ENCODE data around the gene PPIB. TPM values are rescaled to one million over a fixed set of nuclear protein-coding genes. Genes with fewer than 3 reads are reported as not detected.
A peak's percentile ranks its signal among the peaks of the same experiment; 100 is the strongest.

Gene PPIB
- polyA plus RNA-seq (2011; rRNA removed) (594 and 676 TPM in 2 replicates), polyA plus RNA-seq (2017; fragmentation: RNase III; extraction: RNeasy Plus Mini Kit Qiagen cat#74134 plus additional on column Dnase treatment) (745 to 807 TPM (median 792 TPM) in 3 replicates), polyA minus RNA-seq (2011; rRNA and poly(A)+ RNA removed) (271 and 314 TPM in 2 replicates)
- polyA plus RNA-seq (2012; cell fraction: cytosol; rRNA removed): 659 and 774 TPM in 2 replicates
- 436 and 458 TPM in 2 replicates for polyA plus RNA-seq (2012; cell fraction: nucleus; rRNA removed)

DNA sequence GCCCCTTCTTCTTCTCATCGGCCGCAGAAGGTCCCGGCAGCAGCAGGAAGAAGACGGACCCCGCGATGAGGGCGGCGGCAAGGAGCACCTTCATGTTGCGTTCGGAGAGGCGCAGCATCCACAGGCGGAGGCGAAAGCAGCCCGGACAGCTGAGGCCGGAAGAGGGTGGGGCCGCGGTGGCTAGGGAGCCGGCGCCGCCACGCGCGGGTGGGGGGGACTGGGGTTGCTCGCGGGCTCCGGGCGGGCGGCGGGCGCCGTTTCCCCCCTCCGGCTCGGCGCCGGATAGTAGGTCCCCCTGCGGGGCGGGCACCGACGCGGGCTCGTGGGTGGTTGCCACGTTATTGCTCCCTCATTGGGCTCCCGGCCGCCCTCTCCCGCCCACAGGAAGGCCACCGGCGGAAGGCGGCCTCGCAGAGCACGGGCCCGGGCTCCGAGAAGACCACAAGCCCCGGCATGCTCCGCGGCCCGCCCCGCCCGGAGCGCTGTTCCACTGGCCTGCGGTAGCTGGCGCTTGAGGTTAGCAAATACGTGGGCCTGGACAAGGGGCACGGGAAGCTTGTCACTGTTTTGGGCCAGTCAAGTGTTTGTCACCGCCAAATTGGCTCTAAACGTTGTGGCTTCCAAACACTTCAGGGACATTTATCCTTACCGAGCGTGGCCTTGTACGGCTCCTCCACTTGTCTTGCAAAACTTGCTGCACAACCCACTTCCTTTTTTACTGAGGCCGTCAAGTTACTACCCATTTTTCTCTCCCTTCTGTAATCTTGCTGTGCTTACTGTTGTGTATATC lies at the start of gene PPIB:
PPIB (minus strand) TSS at position 154 of the 790 bp plus-strand sequence; CDS start at position 118, 36 bp downstream.
- ATAC-seq: peak; percentile 96 to 97
- H3K9me3 ChIP-seq: no peaks in the 10 kb centered on the region
- ChIA-PET CTCF (interaction anchor here (0.6 to 5.7 kb wide), 17 partner anchors 9 to 565 kb away, joined by 3 to 69 read pairs (median 4); partner anchors contain the start of genes CSNK1G1 and SNX22), POLR2A (interaction anchor here (0.5 to 2.3 kb wide), 7 partner anchors 9 to 263 kb away, joined by 3 to 19 read pairs (median 6); partner anchors contain the start of genes SNX1 and TRIP4)
- peaks cover 32% of the 10 kb centered on the region for H3K4me1 ChIP-seq
- peak within 1 kb of the TSS; percentile 85 to 92 for H3K27ac ChIP-seq
- peak; percentile 98 for DNase-seq (ENCODE audit: low read depth in 1 of 2, low spot score in 1 of 2)
- no peak for FAIRE-seq
- WGBS (ENCODE audit: missing lambda C conversion rate): 5% methylated on average over 22 of the region's 69 CpGs
- peak within 1 kb of the TSS; percentile 80 for H3K4me3 ChIP-seq
- peak within 1 kb of the TSS; percentile 95 for H3K4me2 ChIP-seq
- TF ChIP-seq, protein P1, sequence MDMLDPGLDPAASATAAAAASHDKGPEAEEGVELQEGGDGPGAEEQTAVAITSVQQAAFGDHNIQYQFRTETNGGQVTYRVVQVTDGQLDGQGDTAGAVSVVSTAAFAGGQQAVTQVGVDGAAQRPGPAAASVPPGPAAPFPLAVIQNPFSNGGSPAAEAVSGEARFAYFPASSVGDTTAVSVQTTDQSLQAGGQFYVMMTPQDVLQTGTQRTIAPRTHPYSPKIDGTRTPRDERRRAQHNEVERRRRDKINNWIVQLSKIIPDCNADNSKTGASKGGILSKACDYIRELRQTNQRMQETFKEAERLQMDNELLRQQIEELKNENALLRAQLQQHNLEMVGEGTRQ (IDR thresholded peaks at IDR 0.05): peak; percentile 23; the same call in 1 of the 2 replicates
- no peak for TF ChIP-seq CHD4 (IDR thresholded peaks at IDR 0.05; ENCODE audit: borderline replicate concordance)
- TF ChIP-seq BHLHE40 (IDR thresholded peaks at IDR 0.05; ENCODE audit: low read depth, low read length): peak; percentile 61; the same call in 1 of the 2 replicates
- TF ChIP-seq TP53 (CRISPR knock-in tag; IDR thresholded peaks at IDR 0.05): 0 out of 2 replicates have a peak, but pooled peaks have one; percentile 22
- peak; percentile 94 for TF ChIP-seq POLR2A (IDR thresholded peaks at IDR 0.05; ENCODE audit: low read length)
- no peak for TF ChIP-seq JUNB (IDR thresholded peaks at IDR 0.05)
- no peak for TF ChIP-seq HOXA7 (CRISPR knock-in tag; IDR thresholded peaks at IDR 0.05)
- TF ChIP-seq, protein P2, sequence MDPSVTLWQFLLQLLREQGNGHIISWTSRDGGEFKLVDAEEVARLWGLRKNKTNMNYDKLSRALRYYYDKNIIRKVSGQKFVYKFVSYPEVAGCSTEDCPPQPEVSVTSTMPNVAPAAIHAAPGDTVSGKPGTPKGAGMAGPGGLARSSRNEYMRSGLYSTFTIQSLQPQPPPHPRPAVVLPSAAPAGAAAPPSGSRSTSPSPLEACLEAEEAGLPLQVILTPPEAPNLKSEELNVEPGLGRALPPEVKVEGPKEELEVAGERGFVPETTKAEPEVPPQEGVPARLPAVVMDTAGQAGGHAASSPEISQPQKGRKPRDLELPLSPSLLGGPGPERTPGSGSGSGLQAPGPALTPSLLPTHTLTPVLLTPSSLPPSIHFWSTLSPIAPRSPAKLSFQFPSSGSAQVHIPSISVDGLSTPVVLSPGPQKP (IDR thresholded peaks at IDR 0.05; ENCODE audit: low read depth, low read length): no peak
- TF ChIP-seq, protein P3, sequence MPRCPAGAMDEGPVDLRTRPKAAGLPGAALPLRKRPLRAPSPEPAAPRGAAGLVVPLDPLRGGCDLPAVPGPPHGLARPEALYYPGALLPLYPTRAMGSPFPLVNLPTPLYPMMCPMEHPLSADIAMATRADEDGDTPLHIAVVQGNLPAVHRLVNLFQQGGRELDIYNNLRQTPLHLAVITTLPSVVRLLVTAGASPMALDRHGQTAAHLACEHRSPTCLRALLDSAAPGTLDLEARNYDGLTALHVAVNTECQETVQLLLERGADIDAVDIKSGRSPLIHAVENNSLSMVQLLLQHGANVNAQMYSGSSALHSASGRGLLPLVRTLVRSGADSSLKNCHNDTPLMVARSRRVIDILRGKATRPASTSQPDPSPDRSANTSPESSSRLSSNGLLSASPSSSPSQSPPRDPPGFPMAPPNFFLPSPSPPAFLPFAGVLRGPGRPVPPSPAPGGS (IDR thresholded peaks at IDR 0.05): peak; percentile 82; the same call in 2 of the 3 replicates
- peak; percentile 75 for TF ChIP-seq E2F6 (IDR thresholded peaks at IDR 0.05; ENCODE audit: borderline replicate concordance, low read depth)
- no peak for TF ChIP-seq ZC3H11A (IDR thresholded peaks at IDR 0.05)
- TF ChIP-seq, protein P4, sequence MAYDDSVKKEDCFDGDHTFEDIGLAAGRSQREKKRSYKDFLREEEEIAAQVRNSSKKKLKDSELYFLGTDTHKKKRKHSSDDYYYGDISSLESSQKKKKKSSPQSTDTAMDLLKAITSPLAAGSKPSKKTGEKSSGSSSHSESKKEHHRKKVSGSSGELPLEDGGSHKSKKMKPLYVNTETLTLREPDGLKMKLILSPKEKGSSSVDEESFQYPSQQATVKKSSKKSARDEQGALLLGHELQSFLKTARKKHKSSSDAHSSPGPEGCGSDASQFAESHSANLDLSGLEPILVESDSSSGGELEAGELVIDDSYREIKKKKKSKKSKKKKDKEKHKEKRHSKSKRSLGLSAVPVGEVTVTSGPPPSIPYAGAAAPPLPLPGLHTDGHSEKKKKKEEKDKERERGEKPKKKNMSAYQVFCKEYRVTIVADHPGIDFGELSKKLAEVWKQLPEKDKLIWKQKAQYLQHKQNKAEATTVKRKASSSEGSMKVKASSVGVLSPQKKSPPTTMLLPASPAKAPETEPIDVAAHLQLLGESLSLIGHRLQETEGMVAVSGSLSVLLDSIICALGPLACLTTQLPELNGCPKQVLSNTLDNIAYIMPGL (CRISPR knock-in tag; IDR thresholded peaks at IDR 0.05; ENCODE audit: borderline replicate concordance): no peak
- TF ChIP-seq, protein P5, sequence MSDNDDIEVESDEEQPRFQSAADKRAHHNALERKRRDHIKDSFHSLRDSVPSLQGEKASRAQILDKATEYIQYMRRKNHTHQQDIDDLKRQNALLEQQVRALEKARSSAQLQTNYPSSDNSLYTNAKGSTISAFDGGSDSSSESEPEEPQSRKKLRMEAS (IDR thresholded peaks at IDR 0.05): peak; percentile 85
- peak; percentile 82 for TF ChIP-seq GATA3 (IDR thresholded peaks at IDR 0.05; ENCODE audit: borderline replicate concordance)
- TF ChIP-seq SMC3 (IDR thresholded peaks at IDR 0.05): peak; percentile 49; the same call in 2 of the 3 replicates
- no peak for TF ChIP-seq CBX8 (IDR thresholded peaks at IDR 0.05)
- peak; percentile 86 for TF ChIP-seq MYC (IDR thresholded peaks at IDR 0.05; ENCODE audit: borderline replicate concordance, low read length)
- TF ChIP-seq NFE2L2 (conservative IDR thresholded peaks at IDR 0.05; ENCODE audit: low read length): no peak
- TF ChIP-seq CEBPB (IDR thresholded peaks at IDR 0.05): peak in 1 of 2 experiments; percentile 37; a peak in 1 of 4 replicates
- no peak for TF ChIP-seq REST (IDR thresholded peaks at IDR 0.05)
- TF ChIP-seq CHD2 (IDR thresholded peaks at IDR 0.05; ENCODE audit: low read length, partially characterized antibody): no peak
- no peak for TF ChIP-seq RNF2 (IDR thresholded peaks at IDR 0.05; ENCODE audit: borderline replicate concordance, low read depth)
- peak; percentile 78 to 83 for TF ChIP-seq RAD21 (conservative IDR thresholded peaks at IDR 0.05 in 1 of 2, IDR thresholded peaks at IDR 0.05 in 1 of 2)
- no peak for TF ChIP-seq MAZ (IDR thresholded peaks at IDR 0.05; ENCODE audit: borderline replicate concordance, low read depth, low read length)
- TF ChIP-seq, protein P6, sequence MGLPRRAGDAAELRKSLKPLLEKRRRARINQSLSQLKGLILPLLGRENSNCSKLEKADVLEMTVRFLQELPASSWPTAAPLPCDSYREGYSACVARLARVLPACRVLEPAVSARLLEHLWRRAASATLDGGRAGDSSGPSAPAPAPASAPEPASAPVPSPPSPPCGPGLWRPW (IDR thresholded peaks at IDR 0.05): no peak
